Body of pancreas (tissue), 4 donors: ENCODE data around the gene TENM3. TPM values are rescaled to one million over a fixed set of nuclear protein-coding genes. Genes with fewer than 3 reads are reported as not detected.

Experiments
- ATAC-seq: fragments of 150-250 bp; one replicate; pipeline ENCODE4 v1.9.1; 2016
- DNase-seq, 4 donors: peaks; one replicate each; pipeline ENCODE4 v3.0.0-alpha.2; 2019
- H3K27ac ChIP-seq, 4 donors: fragments of 200-600 bp; sonication (generic); 1 replicate in 3 of 4; 2 replicates in 1 of 4; pipeline versions ENCODE4 v1.5.1 to v1.6.1; 2016 to 2019; ENCODE audit warnings: mild to moderate bottlenecking in 1 of 4, mixed read lengths in 1 of 4, moderate library complexity in 1 of 4
- H3K27me3 ChIP-seq, 2 donors: fragments of 200-600 bp; sonication (generic); one replicate each; pipeline ENCODE4 v1.6.0; 2016; ENCODE audit warnings: mild to moderate bottlenecking in 1 of 2
- H3K36me3 ChIP-seq, 2 donors: fragments of 200-600 bp; sonication (generic); replicated peaks in 1 of 2; 2 replicates each; pipeline ENCODE4 v1.5.1; 2016; ENCODE audit warnings: low read depth in 2 of 2; ENCODE audit not compliant: insufficient read depth in 1 of 2
- H3K4me1 ChIP-seq: fragments of 200-600 bp; sonication (generic); one replicate; pipeline ENCODE4 v1.6.0; 2016
- H3K4me3 ChIP-seq, 2 donors: fragments of 200-600 bp; sonication (generic); 1 replicate in 1 of 2; 2 replicates in 1 of 2; pipeline ENCODE4 v1.5.1; 2016 to 2019
- H3K9me3 ChIP-seq, 3 donors: fragments of 200-600 bp; sonication (generic); 1 replicate in 2 of 3; 2 replicates in 1 of 3; pipeline ENCODE4 v1.5.1; 2016
- POLR2A ChIP-seq, 3 donors: fragments of 450-650 bp; IDR thresholded peaks; one replicate each; pipeline ENCODE4 v1.6.1; 2016; ENCODE audit warnings: antibody characterized with exemption in 3 of 3, mild to moderate bottlenecking in 2 of 3
- WGBS, 2 donors: methylation state at CpG; one replicate each; pipeline ENCODE4 v1.1.5; 2017; 5-methylcytosine and 5-hydroxymethylcytosine counted together
- intact Hi-C: fragments of 100-400 bp; cut with DNase I; formaldehyde crosslinking; loops from one replicate; pipeline ENCODE4 v1.15.1; 2023
- total RNA-seq, 2 donors: library from RNA; depleted of rRNA; stranded (reverse); fragments of >200 nt; gene quantifications; one replicate each; pipeline ENCODE4 v1.1.0, GENCODE V29; 2016
- TF ChIP-seq, protein P1 (sequence below), 7 experiments: fragments of 450-650 bp in 4 of 7; fragments of 200-600 bp in 3 of 7; sonication (generic) in 3 of 7; IDR thresholded peaks; one replicate each; pipeline ENCODE4 v1.5.1; 2016 to 2019; ENCODE audit warnings: antibody characterized with exemption in 7 of 7

TENM3 gene
- total RNA-seq, 2 donors from 2014 or later, result 2.3 to 9.6 TPM

- Histone ChIP-seq H3K27ac (no peak overlapping the region), H3K27me3 (no peaks in the 10 kb centered on the region), H3K4me1 (no peaks in the 10 kb centered on the region), H3K4me3 (no peak overlapping the region), H3K9me3 (no peaks in the 10 kb centered on the region), H3K36me3 (no peaks in the 10 kb centered on the region)
- intact Hi-C loops, result no loop called here
- TF ChIP-seq, protein P1, sequence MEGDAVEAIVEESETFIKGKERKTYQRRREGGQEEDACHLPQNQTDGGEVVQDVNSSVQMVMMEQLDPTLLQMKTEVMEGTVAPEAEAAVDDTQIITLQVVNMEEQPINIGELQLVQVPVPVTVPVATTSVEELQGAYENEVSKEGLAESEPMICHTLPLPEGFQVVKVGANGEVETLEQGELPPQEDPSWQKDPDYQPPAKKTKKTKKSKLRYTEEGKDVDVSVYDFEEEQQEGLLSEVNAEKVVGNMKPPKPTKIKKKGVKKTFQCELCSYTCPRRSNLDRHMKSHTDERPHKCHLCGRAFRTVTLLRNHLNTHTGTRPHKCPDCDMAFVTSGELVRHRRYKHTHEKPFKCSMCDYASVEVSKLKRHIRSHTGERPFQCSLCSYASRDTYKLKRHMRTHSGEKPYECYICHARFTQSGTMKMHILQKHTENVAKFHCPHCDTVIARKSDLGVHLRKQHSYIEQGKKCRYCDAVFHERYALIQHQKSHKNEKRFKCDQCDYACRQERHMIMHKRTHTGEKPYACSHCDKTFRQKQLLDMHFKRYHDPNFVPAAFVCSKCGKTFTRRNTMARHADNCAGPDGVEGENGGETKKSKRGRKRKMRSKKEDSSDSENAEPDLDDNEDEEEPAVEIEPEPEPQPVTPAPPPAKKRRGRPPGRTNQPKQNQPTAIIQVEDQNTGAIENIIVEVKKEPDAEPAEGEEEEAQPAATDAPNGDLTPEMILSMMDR (IDR thresholded peaks at IDR 0.05), result no peak
- TF ChIP-seq POLR2A (IDR thresholded peaks at IDR 0.05), result no peak
- 64 to 65% methylated on average over 6 of the region's 6 CpGs for WGBS, 2 donors
- DNase-seq, result no peak
- ATAC-seq, result no peak
Measured at GRCh38 chr4:182575225-182575624, 332.0 kb downstream of the TENM3 start.

DNA sequence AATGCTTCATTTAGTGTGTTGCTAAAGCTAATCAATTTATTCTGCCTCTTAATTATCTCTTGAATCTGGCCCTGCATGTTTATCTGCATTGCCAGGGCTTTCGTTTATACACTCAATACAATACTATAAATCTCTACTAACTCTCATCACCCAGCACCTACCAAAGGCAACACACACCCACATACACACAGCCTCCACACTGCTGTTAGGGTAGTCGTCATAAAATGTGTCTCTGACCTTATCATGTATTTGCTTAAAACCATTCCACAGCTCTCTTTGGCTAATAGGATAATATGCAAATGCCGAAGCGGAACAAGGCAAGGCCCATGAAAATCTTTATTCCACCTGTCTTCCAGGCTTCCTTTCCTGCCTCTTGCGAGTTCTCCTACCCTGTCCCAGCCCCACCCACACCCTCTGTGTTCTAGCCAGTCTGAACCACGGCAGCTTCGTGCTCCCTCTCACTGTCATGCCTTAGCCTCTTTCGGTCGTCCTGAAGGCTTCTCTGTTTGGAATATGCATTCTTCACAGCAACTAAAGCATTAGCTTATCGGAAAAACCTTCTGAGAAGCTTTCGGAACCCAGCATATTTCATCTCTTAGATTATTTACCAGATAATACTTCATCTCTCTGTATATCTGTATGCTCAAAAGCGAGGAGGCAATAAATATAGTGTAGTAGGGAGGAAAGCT lies 333.5 kb downstream of the TENM3 start:
- H3K27ac ChIP-seq, result no peak overlapping the region
- H3K36me3 ChIP-seq, result no peaks in the 10 kb centered on the region
- 75 to 77% methylated on average over 12 of the region's 12 CpGs for WGBS, 2 donors
- ATAC-seq, result no peak
- intact Hi-C loops, result no loop called here
- TF ChIP-seq POLR2A (IDR thresholded peaks at IDR 0.05), result no peak
- TF ChIP-seq, protein P1 (IDR thresholded peaks at IDR 0.05), result no peak
- no peak overlapping the region for H3K4me3 ChIP-seq
- no peaks in the 10 kb centered on the region for H3K4me1 ChIP-seq
- H3K9me3 ChIP-seq, result no peaks in the 10 kb centered on the region
- no peak for DNase-seq
- H3K27me3 ChIP-seq, result no peaks in the 10 kb centered on the region

GRCh38 chr4:182577411-182577810 lies 334.2 kb downstream of the TENM3 start:
- 77 to 91% methylated on average over 5 of the region's 5 CpGs for WGBS, 2 donors
- no peak for ATAC-seq
- intact Hi-C loops, result no loop called here
- H3K27me3 ChIP-seq, result no peaks in the 10 kb centered on the region
- H3K4me1 ChIP-seq, result no peaks in the 10 kb centered on the region
- TF ChIP-seq, protein P1 (IDR thresholded peaks at IDR 0.05), result no peak
- no peak for TF ChIP-seq POLR2A (IDR thresholded peaks at IDR 0.05)
- no peak overlapping the region for H3K27ac ChIP-seq
- DNase-seq, result no peak
- H3K4me3 ChIP-seq, result no peak overlapping the region
- no peaks in the 10 kb centered on the region for H3K9me3 ChIP-seq
- no peaks in the 10 kb centered on the region for H3K36me3 ChIP-seq

- H3K4me3 ChIP-seq, result no peak overlapping the region
- no peak for ATAC-seq
- no peaks in the 10 kb centered on the region for H3K4me1 ChIP-seq
- no peaks in the 10 kb centered on the region for H3K9me3 ChIP-seq
- no peaks in the 10 kb centered on the region for H3K36me3 ChIP-seq
- H3K27me3 ChIP-seq, result no peaks in the 10 kb centered on the region
- no peak for DNase-seq
- no peak overlapping the region for H3K27ac ChIP-seq
- no peak for TF ChIP-seq POLR2A (IDR thresholded peaks at IDR 0.05)
- TF ChIP-seq, protein P1 (IDR thresholded peaks at IDR 0.05), result no peak
- intact Hi-C loops, result no loop called here
Measured at GRCh38 chr4:182578402-182578801, 335.2 kb downstream of the TENM3 start.

- TF ChIP-seq, protein P1 (IDR thresholded peaks at IDR 0.05), result no peak
- no peak for TF ChIP-seq POLR2A (IDR thresholded peaks at IDR 0.05)
- no peak for DNase-seq
- Histone ChIP-seq H3K4me3 (no peak overlapping the region), H3K4me1 (no peaks in the 10 kb centered on the region), H3K36me3 (no peaks in the 10 kb centered on the region), H3K27ac (no peak overlapping the region), H3K9me3 (no peaks in the 10 kb centered on the region), H3K27me3 (no peaks in the 10 kb centered on the region)
- WGBS, 2 donors, result 88 to 91% methylated on average over 4 of the region's 4 CpGs
- no peak for ATAC-seq
- intact Hi-C loops, result no loop called here
Measured at GRCh38 chr4:182582245-182582644, 339.0 kb downstream of the TENM3 start.
